Neural cell (in vitro differentiated cells): Measurements from ENCODE around the gene VPS50. TPM values are rescaled to one million over a fixed set of nuclear protein-coding genes. Genes with fewer than 3 reads are reported as not detected.

ENCODE experiments used
- H2AFZ ChIP-seq: fragments of 200-600, 300-800 bp; sonication (generic), shearing (Covaris generic); 2 replicates; pipeline ENCODE4 v1.6.0; 2014; ENCODE audit warnings: low read depth, mild to moderate bottlenecking, antibody characterized with exemption, low read length, moderate library complexity
- H3F3A ChIP-seq: fragments of 200-600 bp; shearing (Covaris generic); 2 replicates; pipeline ENCODE4 v1.6.1; 2016; ENCODE audit warnings: mild to moderate bottlenecking, moderate library complexity, mixed read lengths, antibody characterized with exemption, low read length; ENCODE audit not compliant: insufficient read depth, poor library complexity, severe bottlenecking
- H3K27ac ChIP-seq: fragments of 200-600, 300-800 bp; sonication (generic), shearing (Covaris generic); 2 replicates; pipeline ENCODE4 v1.5.1; 2014; ENCODE audit warnings: mild to moderate bottlenecking, low read length, moderate library complexity
- H3K27me3 ChIP-seq: fragments of 300-800, 200-600 bp; sonication (generic), shearing (Covaris generic); 2 replicates; pipeline ENCODE4 v1.6.0; 2014; ENCODE audit warnings: mild to moderate bottlenecking, low read depth, low read length, moderate library complexity; ENCODE audit not compliant: insufficient read depth
- H3K36me3 ChIP-seq: fragments of 300-800, 200-600 bp; sonication (generic), shearing (Covaris generic); 2 replicates; pipeline ENCODE4 v1.5.1; 2014; ENCODE audit warnings: mild to moderate bottlenecking, antibody characterized with exemption, low read length, moderate library complexity; ENCODE audit not compliant: insufficient read depth
- H3K4me2 ChIP-seq: fragments of 300-800, 200-600 bp; sonication (generic), shearing (Covaris generic); 2 replicates; pipeline ENCODE4 v1.6.0; 2014; ENCODE audit warnings: mild to moderate bottlenecking, low read length
- H3K4me3 ChIP-seq: fragments of 300-800, 200-600 bp; sonication (generic), shearing (Covaris generic); 2 replicates; pipeline ENCODE4 v1.5.1; 2014; ENCODE audit warnings: mild to moderate bottlenecking, low read length, moderate library complexity
- H3K79me2 ChIP-seq: fragments of 200-600 bp; shearing (Covaris generic); replicated peaks from 2 replicates; pipeline ENCODE4 v1.6.0; 2014; ENCODE audit warnings: mild to moderate bottlenecking, low read length, moderate library complexity; ENCODE audit not compliant: insufficient read depth
- H3K9ac ChIP-seq: fragments of 300-800, 200-600 bp; sonication (generic), shearing (Covaris generic); 2 replicates; pipeline ENCODE4 v1.6.1; 2016; ENCODE audit warnings: mild to moderate bottlenecking, low read length, mixed read lengths
- H3K9me2 ChIP-seq: fragments of 200-600 bp; shearing (Covaris generic); 2 replicates; pipeline ENCODE4 v1.6.1; 2016; ENCODE audit warnings: mild to moderate bottlenecking, low read length, mixed read lengths; ENCODE audit not compliant: insufficient read depth
- H3K9me3 ChIP-seq: fragments of 200-600, 300-800 bp; sonication (generic), shearing (Covaris generic); 2 replicates; pipeline ENCODE4 v1.6.1; 2016; ENCODE audit warnings: mild to moderate bottlenecking, mixed run types, low read length, moderate library complexity, mixed read lengths
- H4K20me1 ChIP-seq: fragments of 200-600 bp; shearing (Covaris generic); 2 replicates; pipeline ENCODE4 v1.6.1; 2016; ENCODE audit warnings: mild to moderate bottlenecking, mixed run types; ENCODE audit not compliant: insufficient read depth
- CTCF ChIP-seq: fragments of 450-650 bp; IDR thresholded peaks from 2 replicates; pipeline ENCODE4 v1.5.1; 2014; ENCODE audit warnings: antibody characterized with exemption, mild to moderate bottlenecking, moderate library complexity; ENCODE audit not compliant: poor library complexity, severe bottlenecking
- EP300 ChIP-seq: fragments of 450-650 bp; conservative IDR thresholded peaks from 2 replicates; pipeline ENCODE4 v1.6.1; 2014; ENCODE audit warnings: antibody characterized with exemption, mild to moderate bottlenecking, moderate library complexity; ENCODE audit not compliant: poor library complexity, severe bottlenecking
- EZH2 ChIP-seq: fragments of 200-600, 300-800 bp; shearing (Covaris generic), sonication (generic); IDR thresholded peaks from 2 replicates; pipeline ENCODE4 v1.6.1; 2014; ENCODE audit warnings: antibody characterized with exemption, low read length, borderline replicate concordance, mild to moderate bottlenecking; ENCODE audit not compliant: insufficient read depth, poor library complexity, severe bottlenecking
- MXI1 ChIP-seq: fragments of 450-650 bp; conservative IDR thresholded peaks from 2 replicates; pipeline ENCODE4 v1.6.1; 2014; ENCODE audit warnings: antibody characterized with exemption, mild to moderate bottlenecking; ENCODE audit not compliant: poor library complexity, severe bottlenecking
- POLR2AphosphoS5 ChIP-seq: IDR thresholded peaks from 2 replicates; pipeline ENCODE4 v1.6.1; 2012
- RAD21 ChIP-seq: fragments of 450-650 bp; conservative IDR thresholded peaks from 2 replicates; pipeline ENCODE4 v1.6.1; 2014; ENCODE audit warnings: antibody characterized with exemption, mild to moderate bottlenecking, moderate library complexity
- SMC3 ChIP-seq: fragments of 450-650 bp; conservative IDR thresholded peaks from 2 replicates; pipeline ENCODE4 v1.6.1; 2014; ENCODE audit warnings: antibody characterized with exemption, mild to moderate bottlenecking, moderate library complexity; ENCODE audit not compliant: poor library complexity
- TAF1 ChIP-seq: IDR thresholded peaks from 2 replicates; pipeline ENCODE4 v1.6.1; 2012; ENCODE audit warnings: low read depth
- polyA plus RNA-seq: library from polyadenylated mRNA; depleted of rRNA; stranded (reverse); fragments of >200 nt; gene quantifications from 2 replicates; pipeline ENCODE4 v1.2.3, GENCODE V29; 2014
- TF ChIP-seq, protein P1 (sequence below): IDR thresholded peaks from 2 replicates; pipeline ENCODE4 v1.6.1; 2012; ENCODE audit warnings: borderline replicate concordance

VPS50 gene
- polyA plus RNA-seq, 1 donor from 2014 or later = 58.2 TPM

GRCh38 chr7:93262535-93262934, 30.4 kb downstream of the VPS50 start:
- Histone ChIP-seq H4K20me1 (no peaks in the 10 kb centered on the region), H3F3A (no peaks in the 10 kb centered on the region), H3K4me2 (no peak overlapping the region), H3K9me3 (no peaks in the 10 kb centered on the region), H3K27me3 (no peaks in the 10 kb centered on the region), H3K4me3 (no peak overlapping the region), H3K27ac (no peak overlapping the region), H3K36me3 (no peaks in the 10 kb centered on the region), H3K9ac (no peak overlapping the region), H3K79me2 (no peaks in the 10 kb centered on the region), H2AFZ (no peak overlapping the region), H3K9me2 (no peaks in the 10 kb centered on the region)
- TF ChIP-seq TAF1 = no peak
- TF ChIP-seq SMC3 = no peak
- TF ChIP-seq EZH2 = no peak
- no peak for TF ChIP-seq CTCF
- no peak for TF ChIP-seq EP300
- no peak for TF ChIP-seq POLR2AphosphoS5
- TF ChIP-seq MXI1 = no peak
- no peak for TF ChIP-seq RAD21

DNA sequence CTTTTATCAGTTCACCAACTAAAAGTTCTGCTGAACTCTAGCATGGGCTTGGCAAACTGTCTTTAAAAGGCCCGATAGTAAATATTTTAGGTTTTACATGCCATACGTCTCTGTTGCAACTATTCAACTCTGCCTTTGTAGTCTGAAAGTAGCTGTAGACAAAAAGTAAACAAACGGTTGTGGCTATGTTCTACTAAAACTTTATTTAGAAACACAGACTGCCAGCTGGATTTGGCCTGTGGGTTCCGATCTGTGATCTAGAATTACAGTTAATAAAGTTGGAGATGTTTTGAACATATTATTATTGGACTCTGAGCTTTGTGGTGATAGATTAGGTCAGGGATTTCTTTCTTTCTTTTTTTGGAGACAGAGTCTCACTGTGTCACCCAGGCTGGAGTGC, 33.1 kb downstream of the VPS50 start:
- no peak for TF ChIP-seq EZH2
- no peak for TF ChIP-seq POLR2AphosphoS5
- TF ChIP-seq MXI1 = no peak
- H2AFZ ChIP-seq = no peak overlapping the region
- no peaks in the 10 kb centered on the region for H4K20me1 ChIP-seq

GRCh38 chr7:93279541-93279940, 47.4 kb downstream of the VPS50 start:
- H3F3A ChIP-seq = no peaks in the 10 kb centered on the region
- H3K9me2 ChIP-seq = no peaks in the 10 kb centered on the region
- no peak overlapping the region for H3K9ac ChIP-seq
- H4K20me1 ChIP-seq = no peaks in the 10 kb centered on the region
- no peaks in the 10 kb centered on the region for H3K27me3 ChIP-seq
- no peaks in the 10 kb centered on the region for H3K9me3 ChIP-seq
- H3K36me3 ChIP-seq = peaks cover 3% of the 10 kb centered on the region
- H3K4me3 ChIP-seq = no peak overlapping the region
- H3K4me2 ChIP-seq = no peak overlapping the region
- H2AFZ ChIP-seq = no peak overlapping the region
- no peak for TF ChIP-seq CTCF
- TF ChIP-seq POLR2AphosphoS5 = no peak
- TF ChIP-seq TAF1 = no peak
- TF ChIP-seq EP300 = no peak
- TF ChIP-seq EZH2 = no peak
- TF ChIP-seq SMC3 = no peak
- TF ChIP-seq, protein P1, sequence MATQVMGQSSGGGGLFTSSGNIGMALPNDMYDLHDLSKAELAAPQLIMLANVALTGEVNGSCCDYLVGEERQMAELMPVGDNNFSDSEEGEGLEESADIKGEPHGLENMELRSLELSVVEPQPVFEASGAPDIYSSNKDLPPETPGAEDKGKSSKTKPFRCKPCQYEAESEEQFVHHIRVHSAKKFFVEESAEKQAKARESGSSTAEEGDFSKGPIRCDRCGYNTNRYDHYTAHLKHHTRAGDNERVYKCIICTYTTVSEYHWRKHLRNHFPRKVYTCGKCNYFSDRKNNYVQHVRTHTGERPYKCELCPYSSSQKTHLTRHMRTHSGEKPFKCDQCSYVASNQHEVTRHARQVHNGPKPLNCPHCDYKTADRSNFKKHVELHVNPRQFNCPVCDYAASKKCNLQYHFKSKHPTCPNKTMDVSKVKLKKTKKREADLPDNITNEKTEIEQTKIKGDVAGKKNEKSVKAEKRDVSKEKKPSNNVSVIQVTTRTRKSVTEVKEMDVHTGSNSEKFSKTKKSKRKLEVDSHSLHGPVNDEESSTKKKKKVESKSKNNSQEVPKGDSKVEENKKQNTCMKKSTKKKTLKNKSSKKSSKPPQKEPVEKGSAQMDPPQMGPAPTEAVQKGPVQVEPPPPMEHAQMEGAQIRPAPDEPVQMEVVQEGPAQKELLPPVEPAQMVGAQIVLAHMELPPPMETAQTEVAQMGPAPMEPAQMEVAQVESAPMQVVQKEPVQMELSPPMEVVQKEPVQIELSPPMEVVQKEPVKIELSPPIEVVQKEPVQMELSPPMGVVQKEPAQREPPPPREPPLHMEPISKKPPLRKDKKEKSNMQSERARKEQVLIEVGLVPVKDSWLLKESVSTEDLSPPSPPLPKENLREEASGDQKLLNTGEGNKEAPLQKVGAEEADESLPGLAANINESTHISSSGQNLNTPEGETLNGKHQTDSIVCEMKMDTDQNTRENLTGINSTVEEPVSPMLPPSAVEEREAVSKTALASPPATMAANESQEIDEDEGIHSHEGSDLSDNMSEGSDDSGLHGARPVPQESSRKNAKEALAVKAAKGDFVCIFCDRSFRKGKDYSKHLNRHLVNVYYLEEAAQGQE = no peak
- H3K79me2 ChIP-seq = no peaks in the 10 kb centered on the region
- H3K27ac ChIP-seq = no peak overlapping the region

More for the DNA sequence above, 33.1 kb downstream of the VPS50 start:
- Histone ChIP-seq H3F3A (no peaks in the 10 kb centered on the region), H3K4me2 (no peak overlapping the region), H3K9me3 (no peaks in the 10 kb centered on the region), H3K4me3 (no peak overlapping the region), H3K27me3 (no peaks in the 10 kb centered on the region), H3K9me2 (no peaks in the 10 kb centered on the region), H3K9ac (no peak overlapping the region), H3K79me2 (no peaks in the 10 kb centered on the region), H3K36me3 (no peaks in the 10 kb centered on the region), H3K27ac (no peak overlapping the region)
